GM18508 (cell line): ENCODE data around the gene TSHZ2.

Experiments
- ATAC-seq: cut with Tn5 transposase; IDR thresholded peaks from one replicate; pipeline ENCODE4 v1.9.1; 2021; ENCODE audit warnings: moderate number of reproducible peaks; ENCODE audit not compliant: insufficient read depth, unreplicated experiment

The TSHZ2 gene

GRCh38 chr20:53152228-53152627, 180.1 kb downstream of the TSHZ2 start:
- no peak for ATAC-seq

GRCh38 chr20:53154540-53154939, 182.4 kb downstream of the TSHZ2 start:
- ATAC-seq = no peak

- peak; percentile 79 for ATAC-seq
Measured at GRCh38 chr20:53157443-53158408, 185.6 kb downstream of the TSHZ2 start.

- no peak for ATAC-seq
Measured at GRCh38 chr20:53159160-53159559, 187.0 kb downstream of the TSHZ2 start.

GRCh38 chr20:53161073-53161472, 188.9 kb downstream of the TSHZ2 start:
- no peak for ATAC-seq

GRCh38 chr20:53161473-53161872, 189.3 kb downstream of the TSHZ2 start:
- ATAC-seq = no peak

- ATAC-seq = no peak
Measured at GRCh38 chr20:53162251-53162835, 190.2 kb downstream of the TSHZ2 start.

- ATAC-seq = no peak
Measured at GRCh38 chr20:53163486-53163885, 191.3 kb downstream of the TSHZ2 start.

- no peak for ATAC-seq
Measured at GRCh38 chr20:53164072-53164471, 191.9 kb downstream of the TSHZ2 start.

- no peak for ATAC-seq
Measured at GRCh38 chr20:53165452-53165851, 193.3 kb downstream of the TSHZ2 start.

GRCh38 chr20:53168491-53168890, 196.3 kb downstream of the TSHZ2 start:
- no peak for ATAC-seq

- ATAC-seq = no peak
Measured at GRCh38 chr20:53170196-53170595, 198.0 kb downstream of the TSHZ2 start.

- no peak for ATAC-seq
Measured at GRCh38 chr20:53171065-53171464, 198.9 kb downstream of the TSHZ2 start.

GRCh38 chr20:53174454-53174853, 202.3 kb downstream of the TSHZ2 start:
- ATAC-seq = no peak

- no peak for ATAC-seq
Measured at GRCh38 chr20:53175135-53175780, 203.1 kb downstream of the TSHZ2 start.

- no peak for ATAC-seq
Measured at GRCh38 chr20:53176134-53176533, 204.0 kb downstream of the TSHZ2 start.

GRCh38 chr20:53177687-53178086, 205.5 kb downstream of the TSHZ2 start:
- no peak for ATAC-seq

GRCh38 chr20:53179749-53180148, 207.6 kb downstream of the TSHZ2 start:
- ATAC-seq = no peak

- ATAC-seq = no peak
Measured at GRCh38 chr20:53180928-53181362, 208.8 kb downstream of the TSHZ2 start.

GRCh38 chr20:53181866-53182376, 209.8 kb downstream of the TSHZ2 start:
- ATAC-seq = no peak

GRCh38 chr20:53183181-53183580, 211.0 kb downstream of the TSHZ2 start:
- no peak for ATAC-seq
